Neural cell (in vitro differentiated cells): ENCODE data around the gene TENT4B. TPM values are rescaled to one million over a fixed set of nuclear protein-coding genes. Genes with fewer than 3 reads are reported as not detected.

Source experiments
- H2AFZ ChIP-seq: fragments of 200-600, 300-800 bp; sonication (generic), shearing (Covaris generic); 2 replicates; pipeline ENCODE4 v1.6.0; 2014; ENCODE audit warnings: low read depth, mild to moderate bottlenecking, antibody characterized with exemption, low read length, moderate library complexity
- H3F3A ChIP-seq: fragments of 200-600 bp; shearing (Covaris generic); 2 replicates; pipeline ENCODE4 v1.6.1; 2016; ENCODE audit warnings: mild to moderate bottlenecking, moderate library complexity, mixed read lengths, antibody characterized with exemption, low read length; ENCODE audit not compliant: insufficient read depth, poor library complexity, severe bottlenecking
- H3K27ac ChIP-seq: fragments of 200-600, 300-800 bp; sonication (generic), shearing (Covaris generic); 2 replicates; pipeline ENCODE4 v1.5.1; 2014; ENCODE audit warnings: mild to moderate bottlenecking, low read length, moderate library complexity
- H3K27me3 ChIP-seq: fragments of 300-800, 200-600 bp; sonication (generic), shearing (Covaris generic); 2 replicates; pipeline ENCODE4 v1.6.0; 2014; ENCODE audit warnings: mild to moderate bottlenecking, low read depth, low read length, moderate library complexity; ENCODE audit not compliant: insufficient read depth
- H3K36me3 ChIP-seq: fragments of 300-800, 200-600 bp; sonication (generic), shearing (Covaris generic); 2 replicates; pipeline ENCODE4 v1.5.1; 2014; ENCODE audit warnings: mild to moderate bottlenecking, antibody characterized with exemption, low read length, moderate library complexity; ENCODE audit not compliant: insufficient read depth
- H3K4me2 ChIP-seq: fragments of 300-800, 200-600 bp; sonication (generic), shearing (Covaris generic); 2 replicates; pipeline ENCODE4 v1.6.0; 2014; ENCODE audit warnings: mild to moderate bottlenecking, low read length
- H3K4me3 ChIP-seq: fragments of 300-800, 200-600 bp; sonication (generic), shearing (Covaris generic); 2 replicates; pipeline ENCODE4 v1.5.1; 2014; ENCODE audit warnings: mild to moderate bottlenecking, low read length, moderate library complexity
- H3K79me2 ChIP-seq: fragments of 200-600 bp; shearing (Covaris generic); replicated peaks from 2 replicates; pipeline ENCODE4 v1.6.0; 2014; ENCODE audit warnings: mild to moderate bottlenecking, low read length, moderate library complexity; ENCODE audit not compliant: insufficient read depth
- H3K9ac ChIP-seq: fragments of 300-800, 200-600 bp; sonication (generic), shearing (Covaris generic); 2 replicates; pipeline ENCODE4 v1.6.1; 2016; ENCODE audit warnings: mild to moderate bottlenecking, low read length, mixed read lengths
- H3K9me2 ChIP-seq: fragments of 200-600 bp; shearing (Covaris generic); 2 replicates; pipeline ENCODE4 v1.6.1; 2016; ENCODE audit warnings: mild to moderate bottlenecking, low read length, mixed read lengths; ENCODE audit not compliant: insufficient read depth
- H3K9me3 ChIP-seq: fragments of 200-600, 300-800 bp; sonication (generic), shearing (Covaris generic); 2 replicates; pipeline ENCODE4 v1.6.1; 2016; ENCODE audit warnings: mild to moderate bottlenecking, mixed run types, low read length, moderate library complexity, mixed read lengths
- H4K20me1 ChIP-seq: fragments of 200-600 bp; shearing (Covaris generic); 2 replicates; pipeline ENCODE4 v1.6.1; 2016; ENCODE audit warnings: mild to moderate bottlenecking, mixed run types; ENCODE audit not compliant: insufficient read depth
- CTCF ChIP-seq: fragments of 450-650 bp; IDR thresholded peaks from 2 replicates; pipeline ENCODE4 v1.5.1; 2014; ENCODE audit warnings: antibody characterized with exemption, mild to moderate bottlenecking, moderate library complexity; ENCODE audit not compliant: poor library complexity, severe bottlenecking
- EP300 ChIP-seq: fragments of 450-650 bp; conservative IDR thresholded peaks from 2 replicates; pipeline ENCODE4 v1.6.1; 2014; ENCODE audit warnings: antibody characterized with exemption, mild to moderate bottlenecking, moderate library complexity; ENCODE audit not compliant: poor library complexity, severe bottlenecking
- EZH2 ChIP-seq: fragments of 200-600, 300-800 bp; shearing (Covaris generic), sonication (generic); IDR thresholded peaks from 2 replicates; pipeline ENCODE4 v1.6.1; 2014; ENCODE audit warnings: antibody characterized with exemption, low read length, borderline replicate concordance, mild to moderate bottlenecking; ENCODE audit not compliant: insufficient read depth, poor library complexity, severe bottlenecking
- MXI1 ChIP-seq: fragments of 450-650 bp; conservative IDR thresholded peaks from 2 replicates; pipeline ENCODE4 v1.6.1; 2014; ENCODE audit warnings: antibody characterized with exemption, mild to moderate bottlenecking; ENCODE audit not compliant: poor library complexity, severe bottlenecking
- POLR2AphosphoS5 ChIP-seq: IDR thresholded peaks from 2 replicates; pipeline ENCODE4 v1.6.1; 2012
- RAD21 ChIP-seq: fragments of 450-650 bp; conservative IDR thresholded peaks from 2 replicates; pipeline ENCODE4 v1.6.1; 2014; ENCODE audit warnings: antibody characterized with exemption, mild to moderate bottlenecking, moderate library complexity
- REST ChIP-seq: IDR thresholded peaks from 2 replicates; pipeline ENCODE4 v1.6.1; 2012; ENCODE audit warnings: borderline replicate concordance
- SMC3 ChIP-seq: fragments of 450-650 bp; conservative IDR thresholded peaks from 2 replicates; pipeline ENCODE4 v1.6.1; 2014; ENCODE audit warnings: antibody characterized with exemption, mild to moderate bottlenecking, moderate library complexity; ENCODE audit not compliant: poor library complexity
- TAF1 ChIP-seq: IDR thresholded peaks from 2 replicates; pipeline ENCODE4 v1.6.1; 2012; ENCODE audit warnings: low read depth
- polyA plus RNA-seq: library from polyadenylated mRNA; depleted of rRNA; stranded (reverse); fragments of >200 nt; gene quantifications from 2 replicates; pipeline ENCODE4 v1.2.3, GENCODE V29; 2014

Gene TENT4B
- polyA plus RNA-seq, 1 donor from 2014 or later = 16.9 TPM

- Histone ChIP-seq H2AFZ (no peak overlapping the region), H3K9me3 (no peaks in the 10 kb centered on the region), H3K4me3 (no peak overlapping the region), H3F3A (no peaks in the 10 kb centered on the region), H3K36me3 (no peaks in the 10 kb centered on the region), H3K27me3 (no peaks in the 10 kb centered on the region), H3K9me2 (no peaks in the 10 kb centered on the region), H3K27ac (no peak overlapping the region), H4K20me1 (no peaks in the 10 kb centered on the region), H3K9ac (no peak overlapping the region), H3K4me2 (no peak overlapping the region), H3K79me2 (no peaks in the 10 kb centered on the region)
- TF ChIP-seq EZH2 = no peak
- no peak for TF ChIP-seq MXI1
- no peak for TF ChIP-seq REST
- TF ChIP-seq EP300 = no peak
- TF ChIP-seq RAD21 = no peak
- no peak for TF ChIP-seq TAF1
- TF ChIP-seq CTCF = no peak
- no peak for TF ChIP-seq SMC3
- TF ChIP-seq POLR2AphosphoS5 = no peak
These were observed 82.5 kb downstream of the TENT4B start for GRCh38 chr16:50235581-50235980.

GRCh38 chr16:50238314-50238713 lies 85.2 kb downstream of the TENT4B start:
- no peaks in the 10 kb centered on the region for H3K36me3 ChIP-seq
- H4K20me1 ChIP-seq = no peaks in the 10 kb centered on the region
- H3K27me3 ChIP-seq = no peaks in the 10 kb centered on the region
- H3K79me2 ChIP-seq = no peaks in the 10 kb centered on the region
- no peaks in the 10 kb centered on the region for H3K9me2 ChIP-seq
- no peak overlapping the region for H3K27ac ChIP-seq
- no peak overlapping the region for H2AFZ ChIP-seq
- no peak overlapping the region for H3K4me2 ChIP-seq
- H3F3A ChIP-seq = no peaks in the 10 kb centered on the region
- no peaks in the 10 kb centered on the region for H3K9me3 ChIP-seq
- TF ChIP-seq CTCF (no peak), POLR2AphosphoS5 (no peak), TAF1 (no peak), SMC3 (no peak), EZH2 (no peak), RAD21 (no peak), REST (no peak), MXI1 (no peak), EP300 (no peak)
- H3K4me3 ChIP-seq = no peak overlapping the region
- no peak overlapping the region for H3K9ac ChIP-seq
